SK-MEL-5 (cell line): ENCODE data around the gene ACAA2. TPM values are rescaled to one million over a fixed set of nuclear protein-coding genes. Genes with fewer than 3 reads are reported as not detected.

Experiments used
- DNase-seq: peaks from one replicate; pipeline ENCODE4 v3.0.0-alpha.2; 2016; ENCODE audit warnings: low read depth, low spot score
- in situ Hi-C: cut with HindIII; loops from 2 replicates; pipeline ENCODE4 v1.10.0; 2016; ENCODE audit warnings: low sequenced_read_pairs, high pct_unique_total_duplicates, low pct_unique_long_range_greater_than_20kb
- total RNA-seq: library from RNA; depleted of rRNA; stranded (reverse); fragments of >200 nt; shearing (Covaris generic); gene quantifications from 2 replicates; pipeline ENCODE4 v1.2.3, GENCODE V29; 2014

Gene ACAA2
- total RNA-seq, 1 experiment from 2014 or later: 59.0 TPM

DNA sequence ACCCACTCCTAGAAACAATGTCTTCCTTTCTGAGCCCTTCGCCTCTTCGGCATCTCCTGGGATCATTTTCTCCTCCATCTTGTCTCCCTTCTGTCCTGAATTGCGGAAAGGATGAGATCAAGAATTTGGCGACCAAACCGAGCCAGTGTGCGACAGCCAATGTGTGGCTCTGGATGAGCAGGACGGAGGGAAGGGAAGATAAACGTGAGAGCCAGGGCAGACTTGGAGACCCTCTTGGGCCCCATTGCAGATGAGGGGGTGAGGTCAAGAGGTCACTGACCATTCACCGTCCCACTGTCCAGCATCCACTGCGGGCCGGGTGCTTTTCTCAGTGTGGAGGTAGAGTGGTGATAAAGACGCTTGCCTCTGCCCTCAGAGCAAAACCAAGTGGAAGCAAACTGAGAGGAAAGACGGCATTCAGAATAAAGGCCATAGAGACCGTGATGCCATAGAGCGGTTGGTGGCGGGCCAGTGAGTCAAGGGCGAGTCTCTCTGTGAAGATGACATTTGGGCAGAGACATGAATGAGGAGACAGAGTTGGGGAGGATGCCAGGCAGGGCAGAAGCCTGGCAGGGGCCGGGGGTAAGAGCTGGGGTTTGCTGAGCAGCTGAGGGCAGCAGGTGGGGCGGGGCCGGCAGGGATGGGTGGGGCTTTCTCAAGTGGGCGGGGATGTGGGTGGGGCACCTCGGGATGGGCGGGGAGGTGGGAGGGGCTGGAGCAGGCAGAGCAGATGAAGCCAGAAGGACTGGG, 55.6 kb downstream of the ACAA2 start:
- DNase-seq: peak; percentile 7
- in situ Hi-C loops: no loop called here

DNA sequence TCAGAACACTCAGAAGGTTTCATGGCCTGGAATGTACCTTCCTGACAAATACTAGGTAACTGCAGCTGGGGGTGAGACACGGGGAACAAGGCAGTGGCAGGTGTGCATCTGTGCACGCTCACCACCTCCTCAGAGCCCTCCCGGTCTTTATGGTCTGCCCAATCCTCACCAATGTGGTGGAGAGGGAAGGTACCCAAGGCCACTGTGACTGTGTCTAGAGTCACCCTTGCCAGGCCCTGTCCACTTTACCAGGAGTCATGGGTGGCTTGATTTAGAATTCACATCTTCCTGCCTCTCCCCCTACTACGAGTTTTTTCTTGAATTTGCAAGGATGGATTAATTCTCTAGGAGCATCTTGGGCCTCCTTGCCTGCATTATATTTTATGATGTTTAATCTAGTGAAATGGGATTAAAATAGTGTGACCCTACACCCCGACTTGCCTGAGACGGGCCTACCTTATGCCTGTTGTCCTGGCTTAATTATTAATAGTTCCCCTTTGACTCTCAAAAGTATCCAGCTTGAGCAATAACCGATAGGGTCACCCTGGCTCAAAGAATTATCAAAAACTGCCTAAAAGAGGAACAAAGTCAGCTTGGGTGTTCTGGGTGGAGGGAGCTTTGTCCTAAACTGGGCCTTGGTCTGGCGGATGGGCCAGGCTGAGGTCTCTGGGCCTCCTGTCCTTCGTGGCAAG, 56.5 kb downstream of the ACAA2 start:
- in situ Hi-C loops: no loop called here
- DNase-seq: no peak

DNA sequence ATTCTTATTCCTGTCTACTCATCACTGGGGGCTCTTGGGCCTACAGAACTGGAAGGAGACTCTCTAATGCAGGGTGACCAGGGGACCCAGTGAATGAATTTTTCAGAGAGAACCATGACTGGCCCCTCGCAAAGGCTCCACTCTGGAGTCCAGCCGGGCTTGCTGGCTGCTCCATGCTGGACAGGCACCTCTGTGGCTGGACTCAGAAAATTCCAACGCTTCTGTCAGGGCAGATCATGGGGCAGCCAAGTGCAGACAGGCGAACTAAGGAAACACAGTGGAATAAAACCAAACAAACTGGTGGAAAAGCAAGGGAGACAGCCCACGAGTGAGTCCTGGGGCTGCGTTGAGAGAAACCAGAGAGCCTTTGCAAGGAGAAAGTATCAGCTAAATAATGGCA, 57.2 kb downstream of the ACAA2 start:
- DNase-seq: no peak
- in situ Hi-C loops: no loop called here

DNA sequence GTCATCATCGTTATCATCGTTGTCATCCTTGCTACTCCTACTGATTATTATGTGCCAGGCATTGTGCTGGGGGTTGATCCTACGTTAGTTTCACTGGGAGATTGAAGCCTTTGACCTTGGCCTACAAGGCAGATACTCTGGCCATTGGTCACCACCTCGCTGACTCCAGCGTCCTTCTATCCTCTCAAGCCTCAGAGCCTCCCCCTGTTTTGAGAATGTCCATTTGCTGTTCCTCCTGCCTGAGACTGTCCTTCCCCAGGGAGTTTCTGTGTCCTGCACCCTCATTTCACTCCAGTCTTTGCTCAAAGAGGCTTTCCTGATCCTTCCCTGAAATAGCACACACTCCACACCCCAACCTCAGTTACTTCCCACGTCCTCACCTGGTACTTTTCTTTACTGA, 57.8 kb downstream of the ACAA2 start:
- in situ Hi-C loops: no loop called here
- DNase-seq: no peak

DNA sequence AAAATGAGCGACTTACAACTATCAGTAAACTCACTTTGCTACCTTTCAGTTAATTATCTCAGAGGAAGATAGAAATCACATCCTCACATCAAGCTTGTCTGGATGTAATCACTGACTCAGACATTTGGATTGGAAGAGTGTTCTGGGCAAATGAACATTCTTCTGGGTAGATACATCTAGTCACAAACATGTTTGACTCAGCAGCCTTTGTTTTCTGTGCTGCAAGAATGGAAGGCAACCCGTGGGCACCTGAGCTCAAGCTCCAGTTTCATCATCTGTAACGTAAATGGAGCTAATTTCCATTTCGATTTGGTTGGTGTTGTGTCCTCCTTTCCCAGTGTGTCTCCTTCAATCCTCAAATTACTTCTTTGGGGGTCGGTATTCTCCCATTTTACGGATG, 58.5 kb downstream of the ACAA2 start:
- no peak for DNase-seq
- in situ Hi-C loops: no loop called here

- DNase-seq: no peak
- in situ Hi-C loops: no loop called here
Observed at GRCh38 chr18:49753643-49754042, 59.7 kb downstream of the ACAA2 start.

DNA sequence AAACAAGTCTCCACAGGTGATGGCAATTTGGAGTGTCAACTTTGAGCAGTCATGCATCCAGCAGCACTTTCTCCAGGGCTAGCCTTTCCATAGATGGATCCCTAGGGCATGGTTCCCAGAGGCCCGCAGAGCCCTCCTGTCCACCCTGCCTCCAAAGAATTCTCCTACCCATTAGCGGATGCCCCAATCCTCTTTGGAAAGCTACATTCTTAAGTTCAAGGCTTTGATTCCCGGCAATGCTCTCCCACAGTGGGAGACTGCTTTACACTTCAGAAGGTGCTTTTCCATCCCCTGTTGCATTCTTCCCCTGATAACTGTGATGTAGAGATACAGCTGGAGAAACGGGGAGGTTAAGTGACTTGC, 61.3 kb downstream of the ACAA2 start:
- in situ Hi-C loops: no loop called here
- no peak for DNase-seq

GRCh38 chr18:49751427-49752094, 61.8 kb downstream of the ACAA2 start:
- in situ Hi-C loops: no loop called here
- no peak for DNase-seq

DNA sequence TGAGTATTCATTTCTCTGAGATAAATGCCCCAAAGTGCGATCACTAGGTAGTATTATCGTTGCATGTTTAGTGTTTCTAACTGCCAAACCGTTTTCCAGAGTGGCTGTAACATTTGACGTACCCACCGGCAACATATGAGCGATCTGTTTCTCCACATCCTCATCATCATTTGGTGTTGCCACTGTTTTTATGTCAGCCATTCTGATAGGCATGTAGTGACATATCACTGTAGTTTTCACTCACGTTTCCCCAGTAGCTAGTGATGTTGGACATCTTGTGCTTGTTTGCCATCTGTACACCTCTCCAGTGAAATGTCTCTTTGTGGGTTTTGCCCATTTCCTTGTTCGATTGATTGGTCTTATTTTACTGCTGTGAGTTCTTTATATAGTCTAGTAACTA, 63.8 kb downstream of the ACAA2 start:
- no peak for DNase-seq
- in situ Hi-C loops: no loop called here

- DNase-seq: peak; percentile 25
- in situ Hi-C loops: no loop called here
Observed at GRCh38 chr18:49747876-49748275, 65.5 kb downstream of the ACAA2 start.

GRCh38 chr18:49745045-49746014, 68.0 kb downstream of the ACAA2 start:
- in situ Hi-C loops: no loop called here

DNA sequence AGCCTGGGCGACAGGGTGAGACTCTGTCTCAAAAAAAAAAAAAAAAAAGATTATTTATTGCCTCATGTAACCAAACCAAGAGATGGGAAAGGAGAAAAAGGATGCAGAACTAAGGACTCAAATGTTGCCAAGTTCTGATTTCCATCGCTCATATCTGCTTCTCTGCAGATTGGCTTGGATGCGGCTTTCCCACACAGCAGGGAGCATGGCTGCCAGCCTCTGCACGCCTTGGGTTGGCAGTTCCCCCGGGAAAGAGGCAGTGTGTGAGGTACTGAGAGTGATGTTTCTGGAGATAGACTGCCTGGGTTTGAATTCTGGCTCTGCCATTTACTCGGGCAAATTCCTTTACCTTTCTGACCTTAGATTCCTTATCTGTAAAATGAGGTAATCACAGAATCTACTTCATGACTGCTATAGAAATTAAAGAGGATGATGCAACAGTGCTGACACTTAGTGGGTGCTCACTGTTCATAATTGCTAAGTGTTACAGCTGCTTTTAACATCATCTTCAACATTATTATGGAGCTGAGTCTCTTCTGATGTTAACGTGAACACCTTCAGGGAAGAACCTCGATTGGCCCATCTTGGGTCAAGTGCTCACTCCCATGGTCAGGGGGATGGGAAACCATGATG, 68.8 kb downstream of the ACAA2 start:
- in situ Hi-C loops: no loop called here
- no peak for DNase-seq

More at GRCh38 chr18:49745045-49746014, 68.0 kb downstream of the ACAA2 start:
- DNase-seq: no peak

DNA sequence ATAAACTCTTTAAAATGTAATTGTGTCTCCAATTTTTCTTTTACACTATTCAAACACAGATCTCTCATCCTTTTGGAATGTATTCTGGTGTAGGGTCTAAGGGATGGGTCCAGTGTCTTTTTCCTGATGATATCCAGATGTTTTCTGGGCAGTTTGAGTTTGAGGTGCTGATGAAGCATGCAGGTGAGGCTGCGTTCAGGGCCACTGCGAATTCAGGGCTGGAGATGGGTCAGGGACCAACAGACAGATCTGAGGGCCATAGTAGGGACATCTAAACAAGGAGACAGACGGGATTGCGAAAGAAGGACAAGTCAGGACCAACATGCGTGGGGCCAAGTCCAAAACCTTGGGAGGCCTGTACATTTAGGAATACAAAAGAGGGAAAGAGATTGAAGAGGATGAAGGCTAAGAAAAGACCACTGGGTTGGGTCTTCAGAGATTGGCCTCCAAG, 70.2 kb downstream of the ACAA2 start:
- DNase-seq: no peak
- in situ Hi-C loops: no loop called here

DNA sequence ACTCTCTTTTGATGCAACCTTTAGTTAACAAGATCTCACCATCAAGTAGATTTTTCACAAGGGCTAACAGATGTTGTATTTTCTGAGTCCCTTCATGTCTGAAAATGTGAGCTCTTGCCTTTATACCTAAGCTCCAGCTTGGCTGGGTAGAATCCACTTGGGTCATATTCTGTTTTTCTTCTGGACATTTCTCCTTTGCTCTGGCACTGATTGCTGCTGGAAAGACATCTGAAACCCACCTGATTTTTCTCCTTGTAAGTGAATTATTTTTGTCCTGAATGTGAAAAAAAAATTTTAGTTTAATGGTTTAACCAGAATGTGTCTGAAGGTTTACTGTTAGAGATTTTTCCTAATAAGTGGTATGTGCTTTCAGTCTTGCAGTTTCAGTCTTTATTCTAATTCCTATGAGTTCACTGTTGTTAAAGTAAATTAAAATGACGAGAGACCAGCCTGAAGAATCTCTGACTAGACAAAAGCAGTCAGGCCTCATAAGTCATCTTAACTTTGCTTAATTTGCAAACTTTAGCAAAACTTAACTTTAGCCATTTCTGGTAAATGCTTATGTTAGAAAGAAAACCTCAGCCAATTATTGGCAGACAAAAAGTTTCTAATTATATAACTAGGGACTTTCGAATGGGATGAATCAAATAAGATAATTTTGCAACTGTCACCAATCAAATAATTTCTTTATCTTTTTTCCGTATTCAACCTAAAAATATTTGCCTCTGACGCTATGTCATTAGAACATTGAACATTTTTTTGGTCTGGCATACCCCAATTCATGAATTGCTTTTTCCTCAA, 70.8 kb downstream of the ACAA2 start:
- no peak for DNase-seq
- in situ Hi-C loops: no loop called here

GRCh38 chr18:49739275-49739674, 74.1 kb downstream of the ACAA2 start:
- in situ Hi-C loops: no loop called here
- no peak for DNase-seq

- no peak for DNase-seq
- in situ Hi-C loops: no loop called here
Observed at GRCh38 chr18:49738721-49739120, 74.6 kb downstream of the ACAA2 start.

- in situ Hi-C loops: no loop called here
Observed at GRCh38 chr18:49734836-49735235, 78.5 kb downstream of the ACAA2 start.

More at GRCh38 chr18:49734836-49735235, 78.5 kb downstream of the ACAA2 start:
- no peak for DNase-seq
